ENCODE measurements around the gene ZNF202.

- TF ChIP-seq EZH2 (IDR thresholded peaks at IDR 0.05; ENCODE audit: borderline replicate concordance, low read length) (no peak), CTCF (IDR thresholded peaks at IDR 0.05; ENCODE audit: low read length) (no peak)
Observed at GRCh38 chr11:123702139-123702538, 39.3 kb downstream of the ZNF202 start.
